HG03571 (cell line): ENCODE data around the gene CNGA1.
A peak's percentile ranks its signal among the peaks of the same experiment; 100 is the strongest.

ENCODE experiments used
- ATAC-seq: cut with Tn5 transposase; IDR thresholded peaks from one replicate; pipeline ENCODE4 v1.9.1; 2021; ENCODE audit not compliant: unreplicated experiment

CNGA1 gene

DNA sequence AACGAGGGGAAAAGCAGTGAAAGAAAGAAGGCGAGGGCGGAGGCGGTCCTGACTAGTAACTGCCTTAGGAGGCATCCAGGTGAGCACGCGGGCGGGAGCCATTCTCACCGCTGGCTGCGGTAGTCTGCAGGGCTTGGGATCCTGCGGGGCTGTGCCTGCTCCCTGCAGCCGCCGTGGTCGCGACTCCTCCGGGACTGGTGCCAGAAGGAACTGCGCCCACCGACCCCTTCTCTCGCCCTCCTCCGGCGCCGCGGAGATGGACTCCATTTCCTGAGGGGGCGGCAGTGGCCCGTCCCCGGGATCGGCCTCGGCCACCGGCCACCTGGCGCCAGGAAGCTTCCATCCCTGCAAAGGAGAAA, 102.6 kb downstream of the CNGA1 start:
- ATAC-seq = peak; percentile 20

DNA sequence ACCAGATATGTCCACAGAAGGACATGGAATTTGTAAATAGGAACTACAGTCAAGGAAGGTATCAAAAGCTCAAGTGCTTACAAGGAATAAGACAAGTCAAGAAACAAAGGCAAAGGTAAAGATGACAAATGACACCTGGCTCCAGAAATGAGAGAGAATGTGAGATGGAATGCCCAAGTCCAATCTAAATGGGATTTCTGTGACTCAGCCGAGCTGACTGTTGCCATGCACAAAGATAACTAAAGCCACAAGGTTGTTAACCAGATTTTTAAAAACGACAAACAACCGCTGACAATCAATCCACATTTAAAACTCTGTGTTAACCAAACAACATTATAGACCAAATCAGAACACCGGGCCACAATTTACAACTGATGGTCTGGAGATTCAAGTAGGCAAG, 103.2 kb downstream of the CNGA1 start:
- no peak for ATAC-seq

DNA sequence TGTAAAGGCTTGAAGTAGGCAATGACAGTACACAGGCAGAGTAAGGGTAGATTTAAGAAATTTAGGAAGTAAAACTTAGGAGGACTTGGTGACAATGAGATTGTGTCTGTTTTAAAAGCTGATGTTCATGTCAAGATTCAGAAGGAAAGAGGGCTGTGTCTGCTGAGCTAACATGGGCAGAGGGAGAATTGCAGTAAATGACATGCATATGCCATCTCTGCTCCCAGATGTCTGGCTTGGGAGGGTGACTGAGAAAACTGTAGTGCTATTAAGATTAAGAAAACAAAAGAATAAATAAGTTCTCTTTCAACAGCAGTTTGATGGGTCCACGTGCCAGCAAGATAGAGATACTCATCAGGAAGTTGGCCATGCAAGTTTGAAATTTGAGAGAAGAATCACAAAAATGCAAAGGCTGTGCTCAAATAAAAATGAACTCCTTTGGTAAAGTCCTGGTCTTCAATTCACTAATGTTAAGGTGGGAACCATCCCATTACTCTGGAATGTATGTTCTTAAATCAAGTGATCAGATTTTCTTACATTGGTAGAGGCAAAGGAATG, 109.3 kb downstream of the CNGA1 start:
- no peak for ATAC-seq

DNA sequence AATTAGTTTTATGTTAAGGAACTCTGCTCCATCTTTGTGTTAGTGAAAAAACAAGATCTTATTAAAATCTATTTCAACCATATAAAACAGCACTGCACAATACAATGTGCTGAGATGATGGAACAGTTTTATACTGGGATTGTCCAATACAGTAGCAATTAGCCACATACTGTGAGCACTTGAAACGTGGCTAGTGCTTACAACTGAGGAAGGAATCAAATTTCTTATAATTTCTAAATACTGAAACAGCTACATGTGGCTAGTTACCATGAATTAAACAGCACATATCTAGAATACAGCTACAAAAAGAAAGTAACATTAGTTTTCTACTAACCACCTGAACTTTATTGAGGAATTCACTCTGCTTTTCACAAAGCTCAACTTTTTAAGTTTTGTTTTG, 116.8 kb downstream of the CNGA1 start:
- no peak for ATAC-seq

DNA sequence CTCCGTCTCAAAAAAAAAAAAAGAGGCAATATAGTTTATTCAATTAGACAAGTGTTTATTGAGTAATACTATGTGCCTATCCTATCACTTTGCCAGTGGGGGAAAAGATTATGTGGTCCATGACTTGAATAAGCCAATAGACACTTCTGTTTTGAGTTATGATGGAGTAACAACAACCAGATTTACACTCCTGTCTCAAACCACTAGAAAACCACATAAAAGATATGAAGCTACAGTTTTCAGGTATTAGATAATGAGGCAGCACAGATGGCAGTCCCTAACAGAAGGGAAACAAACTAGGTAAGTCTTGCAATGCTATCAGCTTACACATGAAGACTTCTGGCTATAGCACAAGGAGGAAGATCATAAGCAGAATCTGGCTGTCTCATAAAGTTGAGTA, 124.6 kb downstream of the CNGA1 start:
- no peak for ATAC-seq
